GM12891 (cell line): ENCODE data around the gene DNPH1.

Source experiments
- POLR2A ChIP-seq: IDR thresholded peaks from 2 replicates; pipeline ENCODE4 v1.6.1; 2011; ENCODE audit warnings: low read depth, low read length, control low read depth
- POU2F2 ChIP-seq: IDR thresholded peaks from 2 replicates; pipeline ENCODE4 v1.6.1; 2011; ENCODE audit warnings: low read depth, mild to moderate bottlenecking, control low read depth, low read length, moderate library complexity
- TAF1 ChIP-seq: IDR thresholded peaks from 2 replicates; pipeline ENCODE4 v1.6.1; 2011; ENCODE audit warnings: low read depth, low read length, control low read depth

DNA sequence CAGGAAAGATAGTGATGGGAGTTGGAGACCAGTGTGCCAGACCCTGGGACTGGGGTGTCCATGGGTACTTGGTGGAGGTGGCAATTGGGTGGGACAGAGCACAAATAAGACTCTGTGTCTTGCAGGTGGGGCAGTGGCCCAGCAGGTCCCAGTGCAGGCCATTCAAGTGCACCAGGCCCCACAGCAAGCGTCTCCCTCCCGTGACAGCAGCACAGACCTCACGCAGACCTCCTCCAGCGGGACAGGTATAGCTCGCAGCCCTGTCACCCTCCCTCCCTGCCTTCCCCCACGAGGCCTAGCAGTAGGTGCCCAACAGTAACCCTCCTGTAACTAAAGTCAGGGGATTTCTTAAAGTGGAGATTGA, 52.9 kb downstream of the DNPH1 start:
- TF ChIP-seq POU2F2 = no peak
- TF ChIP-seq TAF1 = no peak
- TF ChIP-seq POLR2A = no peak
